LNCAP (cell line): Measurements from ENCODE around the gene IQCC.

Source experiments
- CTCF ChIP-seq: fragments of 450-650 bp; IDR thresholded peaks from 2 replicates; pipeline ENCODE4 v1.5.1; 2017; ENCODE audit warnings: mild to moderate bottlenecking

The IQCC gene

GRCh38 chr1:32247983-32248889 lies 42.8 kb downstream of the IQCC start:
- peak; percentile 57 for TF ChIP-seq CTCF

- no peak for TF ChIP-seq CTCF
These were observed 44.5 kb downstream of the IQCC start for GRCh38 chr1:32249831-32250525.

- no peak for TF ChIP-seq CTCF
These were observed 45.6 kb downstream of the IQCC start, which contains the start of gene LCK for GRCh38 chr1:32250893-32251716. TSS of gene LCK (plus strand) at chr1:32251265. CDS start at chr1:32274330, 23,065 bp downstream.

- TF ChIP-seq CTCF, result no peak
These were observed 49.9 kb downstream of the IQCC start for GRCh38 chr1:32255072-32256071.

GRCh38 chr1:32256473-32257226 lies 51.2 kb downstream of the IQCC start:
- TF ChIP-seq CTCF, result no peak

GRCh38 chr1:32257227-32257508 lies 51.7 kb downstream of the IQCC start:
- no peak for TF ChIP-seq CTCF
